Prostate gland (tissue), 2 donors: ENCODE results near the gene CHST11. TPM values are rescaled to one million over a fixed set of nuclear protein-coding genes. Genes with fewer than 3 reads are reported as not detected.

Source experiments
- DNase-seq: peaks from one replicate; pipeline ENCODE4 v3.0.0-alpha.2; 2019; ENCODE audit warnings: low spot score
- H3K27ac ChIP-seq, 2 donors: fragments of 200-600 bp; sonication (generic); 2 replicates each; pipeline ENCODE4 v1.5.1; 2017 to 2019
- H3K27me3 ChIP-seq: fragments of 200-600 bp; sonication (generic); replicated peaks from 2 replicates; pipeline ENCODE4 v1.5.1; 2019; ENCODE audit not compliant: insufficient read depth
- H3K36me3 ChIP-seq, 2 donors: fragments of 200-600 bp; sonication (generic); 1 replicate in 1 of 2; 2 replicates in 1 of 2; pipeline versions ENCODE4 v1.5.1 to v1.8.1; 2017 to 2019
- H3K4me1 ChIP-seq: fragments of 200-600 bp; sonication (generic); replicated peaks from 2 replicates; pipeline ENCODE4 v1.5.1; 2019
- H3K4me3 ChIP-seq, 2 donors: fragments of 200-600 bp; sonication (generic); 2 replicates each; pipeline ENCODE4 v1.5.1; 2017 to 2019
- H3K9me3 ChIP-seq: fragments of 200-600 bp; sonication (generic); 2 replicates; pipeline ENCODE4 v1.5.1; 2017
- POLR2A ChIP-seq: fragments of 450-650 bp; IDR thresholded peaks from one replicate; pipeline ENCODE4 v1.6.1; 2016; ENCODE audit warnings: antibody characterized with exemption, mild to moderate bottlenecking
- POLR2AphosphoS5 ChIP-seq: sonication (generic); formaldehyde crosslinking; IDR thresholded peaks from one replicate; pipeline ENCODE4 v1.6.1; 2017; ENCODE audit warnings: antibody characterized with exemption
- WGBS: methylation state at CpG from one replicate; pipeline ENCODE4 v1.1.5; 2018; 5-methylcytosine and 5-hydroxymethylcytosine counted together
- intact Hi-C: fragments of 100-400 bp; cut with DNase I; formaldehyde crosslinking; loops from one replicate; pipeline ENCODE4 v1.14.2; 2022
- total RNA-seq, 2 donors: library from RNA; depleted of rRNA; stranded (reverse); fragments of >200 nt; gene quantifications; one replicate each; pipeline ENCODE4 v1.1.0, GENCODE V29; 2016
- TF ChIP-seq, protein P1 (sequence below), 4 experiments: fragments of 200-600 bp in 2 of 4; fragments of 450-650 bp in 2 of 4; sonication (generic) in 2 of 4; IDR thresholded peaks; 1 replicate in 3 of 4; 2 replicates in 1 of 4; pipeline ENCODE4 v1.5.1; 2016 to 2019; ENCODE audit warnings: antibody characterized with exemption in 4 of 4, mild to moderate bottlenecking in 2 of 4, moderate library complexity in 2 of 4

The CHST11 gene
- total RNA-seq, 2 donors from 2014 or later = 10.4 to 25.4 TPM

DNA sequence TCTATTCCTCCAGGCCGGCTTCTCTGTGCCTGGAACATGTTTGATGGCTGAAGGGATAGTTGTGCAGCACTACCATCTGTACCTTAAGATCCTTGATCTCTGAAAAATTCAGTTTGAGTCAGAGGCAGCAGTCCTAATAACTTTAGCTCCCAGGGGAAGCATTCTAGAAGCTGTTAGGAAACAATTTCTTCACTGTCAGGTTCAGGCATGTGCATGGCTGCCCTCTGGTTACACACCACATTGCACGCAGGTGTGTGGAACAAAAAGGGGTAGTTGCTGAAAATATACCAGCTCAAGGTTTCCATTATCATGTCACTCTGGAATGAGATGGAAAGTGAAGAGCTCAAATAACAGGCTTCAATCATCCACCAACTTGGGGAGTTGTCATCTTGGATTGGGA, 80.1 kb downstream of the CHST11 start:
- H3K4me1 ChIP-seq = no peaks in the 10 kb centered on the region
- no peaks in the 10 kb centered on the region for H3K27me3 ChIP-seq
- 65% methylated on average over 2 of the region's 2 CpGs for WGBS
- TF ChIP-seq, protein P1, sequence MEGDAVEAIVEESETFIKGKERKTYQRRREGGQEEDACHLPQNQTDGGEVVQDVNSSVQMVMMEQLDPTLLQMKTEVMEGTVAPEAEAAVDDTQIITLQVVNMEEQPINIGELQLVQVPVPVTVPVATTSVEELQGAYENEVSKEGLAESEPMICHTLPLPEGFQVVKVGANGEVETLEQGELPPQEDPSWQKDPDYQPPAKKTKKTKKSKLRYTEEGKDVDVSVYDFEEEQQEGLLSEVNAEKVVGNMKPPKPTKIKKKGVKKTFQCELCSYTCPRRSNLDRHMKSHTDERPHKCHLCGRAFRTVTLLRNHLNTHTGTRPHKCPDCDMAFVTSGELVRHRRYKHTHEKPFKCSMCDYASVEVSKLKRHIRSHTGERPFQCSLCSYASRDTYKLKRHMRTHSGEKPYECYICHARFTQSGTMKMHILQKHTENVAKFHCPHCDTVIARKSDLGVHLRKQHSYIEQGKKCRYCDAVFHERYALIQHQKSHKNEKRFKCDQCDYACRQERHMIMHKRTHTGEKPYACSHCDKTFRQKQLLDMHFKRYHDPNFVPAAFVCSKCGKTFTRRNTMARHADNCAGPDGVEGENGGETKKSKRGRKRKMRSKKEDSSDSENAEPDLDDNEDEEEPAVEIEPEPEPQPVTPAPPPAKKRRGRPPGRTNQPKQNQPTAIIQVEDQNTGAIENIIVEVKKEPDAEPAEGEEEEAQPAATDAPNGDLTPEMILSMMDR (IDR thresholded peaks at IDR 0.05) = no peak
- TF ChIP-seq POLR2AphosphoS5 = no peak
- TF ChIP-seq POLR2A = no peak
- intact Hi-C loops = no loop called here
- H3K36me3 ChIP-seq = no peaks in the 10 kb centered on the region
- H3K9me3 ChIP-seq = no peaks in the 10 kb centered on the region
- H3K27ac ChIP-seq = no peak overlapping the region
- DNase-seq = no peak
- H3K4me3 ChIP-seq = no peak overlapping the region

DNA sequence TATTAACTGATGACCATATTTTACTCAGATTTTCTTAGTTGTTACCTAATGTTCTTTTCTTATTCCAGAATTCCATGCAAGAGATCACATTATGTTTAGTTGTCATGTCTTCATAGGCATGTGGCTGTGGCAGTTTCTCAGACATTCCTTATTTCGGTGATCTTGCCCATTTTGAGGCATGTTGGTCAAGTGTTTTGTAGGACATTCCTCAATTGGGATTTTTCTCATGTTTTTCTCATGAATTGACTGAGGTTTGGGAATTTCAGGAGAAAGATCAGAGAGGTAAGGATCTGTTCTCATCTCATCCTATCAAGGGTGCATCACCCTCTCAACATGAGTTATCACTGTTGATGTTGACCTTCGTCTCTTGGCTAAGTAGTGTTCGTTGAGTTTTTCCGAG, 81.3 kb downstream of the CHST11 start:
- no peaks in the 10 kb centered on the region for H3K36me3 ChIP-seq
- 97% methylated on average over 4 of the region's 4 CpGs for WGBS
- H3K27me3 ChIP-seq = no peaks in the 10 kb centered on the region
- intact Hi-C loops = no loop called here
- no peaks in the 10 kb centered on the region for H3K9me3 ChIP-seq
- TF ChIP-seq POLR2AphosphoS5 = no peak
- TF ChIP-seq, protein P1 (IDR thresholded peaks at IDR 0.05) = no peak
- no peak for TF ChIP-seq POLR2A
- H3K4me1 ChIP-seq = no peaks in the 10 kb centered on the region
- H3K27ac ChIP-seq = no peak overlapping the region
- DNase-seq = no peak
- H3K4me3 ChIP-seq = no peak overlapping the region

DNA sequence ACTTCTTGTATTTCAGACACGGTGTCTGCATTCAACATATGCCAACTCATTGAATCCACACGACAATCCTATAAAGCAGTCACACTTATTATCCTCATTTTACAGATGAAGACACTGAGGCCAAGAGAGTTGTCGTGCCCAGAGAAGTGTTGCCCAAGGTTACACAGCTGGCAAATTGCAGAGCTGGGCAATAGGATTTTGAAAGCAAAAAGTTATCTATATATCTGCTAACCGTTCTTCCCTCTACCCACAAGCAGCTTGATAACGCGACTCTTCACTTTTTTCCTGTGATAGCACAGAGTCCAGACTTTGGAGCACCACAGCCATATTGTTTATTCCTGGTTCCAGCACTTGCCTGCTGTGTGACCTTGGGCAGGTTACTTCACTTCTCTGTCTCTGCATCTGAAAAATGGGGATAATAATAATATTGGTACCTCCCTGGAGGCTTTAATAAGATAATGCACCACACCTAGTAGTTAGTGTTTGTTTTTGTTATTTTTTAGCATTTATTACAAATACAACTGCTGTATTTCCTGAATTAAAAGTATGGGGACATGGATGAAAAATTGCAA, 82.2 kb downstream of the CHST11 start:
- no peaks in the 10 kb centered on the region for H3K27me3 ChIP-seq
- intact Hi-C loops = no loop called here
- 79% methylated on average over 6 of the region's 6 CpGs for WGBS
- H3K4me3 ChIP-seq = no peak overlapping the region
- no peak overlapping the region for H3K27ac ChIP-seq
- no peaks in the 10 kb centered on the region for H3K4me1 ChIP-seq
- TF ChIP-seq, protein P1 (IDR thresholded peaks at IDR 0.05) = no peak
- TF ChIP-seq POLR2A (no peak), POLR2AphosphoS5 (no peak)
- no peaks in the 10 kb centered on the region for H3K36me3 ChIP-seq
- no peak for DNase-seq
- H3K9me3 ChIP-seq = no peaks in the 10 kb centered on the region

GRCh38 chr12:104544836-104545235, 88.1 kb downstream of the CHST11 start:
- TF ChIP-seq, protein P1 (IDR thresholded peaks at IDR 0.05) = no peak
- no peak for TF ChIP-seq POLR2A
- TF ChIP-seq POLR2AphosphoS5 = no peak
- intact Hi-C loops = no loop called here
- WGBS = 64% methylated on average over 5 of the region's 5 CpGs
- Histone ChIP-seq H3K27me3 (no peaks in the 10 kb centered on the region), H3K9me3 (no peaks in the 10 kb centered on the region), H3K4me3 (no peak overlapping the region), H3K36me3 (no peaks in the 10 kb centered on the region), H3K4me1 (no peaks in the 10 kb centered on the region), H3K27ac (no peak overlapping the region)
- no peak for DNase-seq

GRCh38 chr12:104546575-104546974, 89.8 kb downstream of the CHST11 start:
- WGBS = 30% methylated on average over 3 of the region's 3 CpGs
- TF ChIP-seq, protein P1 (IDR thresholded peaks at IDR 0.05) = no peak
- TF ChIP-seq POLR2AphosphoS5 = peak; percentile 75
- no peak overlapping the region for H3K27ac ChIP-seq
- H3K36me3 ChIP-seq = no peaks in the 10 kb centered on the region
- intact Hi-C loops = no loop called here
- H3K27me3 ChIP-seq = no peaks in the 10 kb centered on the region
- no peaks in the 10 kb centered on the region for H3K4me1 ChIP-seq
- no peaks in the 10 kb centered on the region for H3K9me3 ChIP-seq
- no peak overlapping the region for H3K4me3 ChIP-seq
- peak; percentile 62 for DNase-seq
